GM21529 (cell line): Measurements from ENCODE around the gene RIN3.
A peak's percentile ranks its signal among the peaks of the same experiment; 100 is the strongest.

Experiments used
- ATAC-seq: cut with Tn5 transposase; IDR thresholded peaks from one replicate; pipeline ENCODE4 v1.9.1; 2021; ENCODE audit not compliant: unreplicated experiment

Gene RIN3

DNA sequence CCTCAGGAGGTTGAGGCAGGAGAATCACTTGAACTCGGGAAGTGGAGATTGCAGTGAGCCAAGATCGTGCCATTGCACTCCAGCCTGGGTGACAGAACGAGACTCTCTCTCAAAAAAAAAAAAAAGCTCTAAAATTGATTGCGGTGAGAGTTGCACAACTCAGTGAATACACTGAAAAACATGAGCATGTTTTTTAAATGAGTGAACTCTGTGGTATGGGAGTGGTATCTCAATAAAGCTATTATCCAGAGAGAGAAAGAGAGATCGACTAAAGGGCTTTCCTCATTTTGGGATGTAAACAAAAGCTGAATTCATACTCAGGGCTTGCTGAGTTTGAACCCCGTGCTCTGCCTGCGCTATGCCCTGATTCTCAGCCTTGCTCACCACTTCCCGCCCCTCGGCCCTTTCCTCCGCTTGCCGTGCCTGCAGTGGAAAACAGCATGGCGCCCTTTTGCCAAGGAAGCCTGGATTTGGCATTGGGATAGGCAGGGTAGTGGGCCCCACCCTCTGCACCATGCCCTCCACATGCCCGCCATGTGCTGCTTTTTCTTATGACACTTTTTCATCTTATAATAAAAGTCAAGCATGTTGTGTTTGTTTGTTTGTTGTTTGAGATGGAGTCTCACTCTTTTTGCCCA is 132.4 kb downstream of the RIN3 start:
- no peak for ATAC-seq

DNA sequence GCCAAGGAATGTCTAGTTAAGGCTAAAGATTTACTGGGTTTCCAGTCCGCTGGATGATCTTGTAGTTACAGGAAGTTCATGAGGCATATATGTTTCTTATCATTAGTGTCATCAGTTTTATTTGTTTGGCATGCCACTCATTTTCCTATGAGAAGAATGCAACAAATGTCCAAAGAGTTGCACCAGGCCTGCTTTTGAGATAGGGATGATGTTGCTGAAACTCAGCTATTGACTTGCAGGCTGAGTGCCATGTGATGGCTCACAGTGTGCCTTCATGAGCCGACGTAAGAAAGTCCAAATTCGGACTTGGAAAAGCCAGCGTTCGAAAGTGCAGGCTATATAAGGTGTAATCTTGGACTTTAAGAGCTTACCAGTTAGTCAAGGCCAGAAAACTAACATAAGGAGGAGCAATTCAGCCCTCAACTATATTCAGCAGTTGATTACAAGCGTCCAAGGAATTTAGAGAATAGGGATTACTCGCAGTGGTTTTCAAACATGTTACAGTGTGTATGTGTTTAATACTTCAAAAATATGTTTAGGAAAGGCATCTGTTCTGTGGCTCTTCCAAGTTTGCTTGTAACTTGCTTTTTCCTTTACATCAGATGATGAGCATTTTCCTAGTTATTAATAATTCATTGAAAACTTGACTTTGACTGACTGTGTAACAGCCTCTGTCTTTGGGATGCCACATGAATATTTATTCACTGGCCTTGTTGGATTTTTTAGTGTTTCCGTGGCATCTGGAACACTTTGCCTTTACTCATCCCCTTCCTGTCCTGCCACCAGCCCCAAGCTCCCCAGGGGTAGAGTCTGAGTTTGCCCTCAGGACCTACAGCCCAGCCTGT is 133.6 kb downstream of the RIN3 start:
- no peak for ATAC-seq

GRCh38 chr14:92647797-92648279 is 134.3 kb downstream of the RIN3 start:
- ATAC-seq, result no peak

DNA sequence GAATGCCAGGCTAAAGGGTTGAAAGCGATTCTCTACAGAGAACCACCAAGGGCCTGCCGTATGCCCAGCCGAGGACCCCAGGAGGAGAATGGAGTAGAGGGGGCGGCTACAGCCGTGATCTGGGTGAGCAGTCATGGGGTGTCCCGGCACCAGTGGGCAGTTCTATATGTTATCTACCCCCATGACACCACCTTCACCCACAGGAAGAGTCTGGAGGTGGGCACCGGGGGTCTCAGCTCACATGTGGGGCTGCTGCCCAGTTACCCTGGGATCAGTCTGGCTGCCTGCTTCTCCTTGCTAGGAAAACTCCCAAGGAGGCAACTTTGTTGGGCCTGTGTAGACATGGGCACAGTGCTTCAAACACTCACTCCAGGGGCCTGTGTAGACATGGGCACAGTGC is 135.5 kb downstream of the RIN3 start:
- ATAC-seq, result no peak

GRCh38 chr14:92649934-92650545 is 136.5 kb downstream of the RIN3 start:
- ATAC-seq, result no peak

GRCh38 chr14:92650581-92651105 is 137.1 kb downstream of the RIN3 start:
- ATAC-seq, result no peak

GRCh38 chr14:92651106-92651757 is 137.7 kb downstream of the RIN3 start:
- ATAC-seq, result peak; percentile 78

DNA sequence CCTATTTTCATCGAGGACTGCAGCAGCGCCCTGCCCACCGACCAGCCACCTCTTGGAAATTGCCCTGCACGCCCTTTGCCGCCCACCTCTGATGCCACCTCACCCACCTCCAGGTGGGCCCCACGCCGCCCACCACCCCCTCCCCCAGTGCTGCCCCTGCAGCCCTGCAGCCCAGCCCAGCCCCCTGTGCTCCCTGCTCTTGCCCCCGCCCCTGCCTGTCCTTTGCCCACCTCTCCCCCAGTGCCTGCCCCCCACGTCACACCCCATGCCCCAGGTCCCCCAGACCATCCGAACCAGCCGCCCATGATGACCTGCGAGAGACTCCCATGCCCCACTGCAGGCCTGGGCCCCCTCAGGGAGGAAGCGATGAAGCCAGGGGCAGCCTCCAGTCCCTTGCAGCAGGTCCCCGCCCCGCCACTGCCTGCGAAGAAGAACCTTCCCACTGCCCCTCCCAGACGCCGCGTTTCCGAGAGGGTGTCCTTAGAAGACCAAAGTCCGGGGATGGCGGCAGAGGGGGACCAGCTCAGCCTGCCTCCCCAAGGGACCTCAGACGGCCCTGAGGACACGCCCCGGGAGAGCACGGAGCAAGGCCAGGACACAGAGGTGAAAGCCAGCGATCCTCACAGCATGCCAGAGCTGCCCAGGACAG is 138.3 kb downstream of the RIN3 start:
- ATAC-seq, result no peak

DNA sequence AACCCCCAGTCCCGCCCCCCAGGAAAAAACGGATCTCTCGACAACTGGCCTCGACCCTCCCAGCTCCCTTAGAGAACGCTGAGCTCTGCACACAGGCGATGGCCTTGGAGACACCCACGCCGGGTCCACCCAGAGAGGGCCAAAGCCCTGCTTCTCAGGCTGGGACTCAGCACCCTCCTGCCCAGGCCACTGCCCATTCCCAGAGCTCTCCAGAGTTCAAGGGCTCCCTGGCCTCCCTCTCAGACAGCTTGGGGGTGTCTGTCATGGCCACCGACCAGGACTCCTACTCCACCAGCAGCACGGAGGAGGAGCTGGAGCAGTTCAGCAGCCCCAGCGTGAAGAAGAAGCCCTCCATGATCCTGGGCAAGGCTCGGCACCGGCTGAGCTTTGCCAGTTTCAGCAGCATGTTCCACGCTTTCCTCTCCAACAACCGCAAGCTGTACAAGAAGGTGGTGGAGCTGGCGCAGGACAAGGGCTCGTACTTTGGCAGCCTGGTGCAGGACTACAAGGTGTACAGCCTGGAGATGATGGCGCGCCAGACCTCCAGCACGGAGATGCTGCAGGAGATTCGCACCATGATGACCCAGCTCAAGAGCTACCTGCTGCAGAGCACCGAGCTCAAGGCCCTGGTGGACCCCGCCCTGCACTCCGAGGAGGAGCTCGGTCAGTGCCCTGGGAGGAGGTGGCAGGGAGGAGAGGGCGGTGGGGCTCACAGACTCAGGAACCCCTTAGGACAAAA is 139.0 kb downstream of the RIN3 start:
- ATAC-seq, result no peak

- ATAC-seq, result no peak
Measured at GRCh38 chr14:92653162-92653651, 139.6 kb downstream of the RIN3 start.

DNA sequence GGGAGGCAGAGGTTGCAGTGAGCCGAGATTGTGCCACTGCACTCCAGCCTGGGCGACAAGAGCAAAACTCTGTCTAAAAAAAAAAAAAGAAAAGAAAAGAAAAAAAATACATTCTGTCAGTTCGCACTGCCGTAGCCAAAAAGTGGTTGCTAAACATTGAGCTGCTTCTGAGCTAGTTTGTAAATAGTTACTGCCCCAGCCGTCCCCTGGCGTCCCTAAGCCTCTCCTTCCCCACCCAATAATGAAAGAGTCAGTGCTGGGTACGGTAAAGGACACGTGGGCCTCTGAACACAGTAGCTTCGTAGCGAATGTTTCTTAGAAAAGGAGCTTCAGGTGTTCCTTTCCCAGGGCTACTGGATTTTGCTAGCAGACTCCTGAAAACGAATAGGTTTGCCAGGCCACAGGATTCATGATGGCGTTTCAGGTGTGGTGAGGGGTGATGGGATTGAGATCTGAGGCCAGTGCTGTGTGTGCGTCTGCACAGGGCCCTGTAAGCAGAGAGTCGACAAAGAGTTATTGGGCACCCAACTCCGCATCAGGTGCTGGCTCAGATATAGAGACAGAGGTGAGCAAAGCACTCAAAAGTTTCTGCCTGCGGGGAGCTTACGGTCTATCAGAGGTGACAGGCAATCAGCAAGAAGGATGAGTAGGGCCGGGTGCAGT is 140.8 kb downstream of the RIN3 start:
- ATAC-seq, result no peak

GRCh38 chr14:92655419-92656201 is 142.0 kb downstream of the RIN3 start:
- no peak for ATAC-seq

GRCh38 chr14:92656306-92657081 is 142.9 kb downstream of the RIN3 start:
- no peak for ATAC-seq

DNA sequence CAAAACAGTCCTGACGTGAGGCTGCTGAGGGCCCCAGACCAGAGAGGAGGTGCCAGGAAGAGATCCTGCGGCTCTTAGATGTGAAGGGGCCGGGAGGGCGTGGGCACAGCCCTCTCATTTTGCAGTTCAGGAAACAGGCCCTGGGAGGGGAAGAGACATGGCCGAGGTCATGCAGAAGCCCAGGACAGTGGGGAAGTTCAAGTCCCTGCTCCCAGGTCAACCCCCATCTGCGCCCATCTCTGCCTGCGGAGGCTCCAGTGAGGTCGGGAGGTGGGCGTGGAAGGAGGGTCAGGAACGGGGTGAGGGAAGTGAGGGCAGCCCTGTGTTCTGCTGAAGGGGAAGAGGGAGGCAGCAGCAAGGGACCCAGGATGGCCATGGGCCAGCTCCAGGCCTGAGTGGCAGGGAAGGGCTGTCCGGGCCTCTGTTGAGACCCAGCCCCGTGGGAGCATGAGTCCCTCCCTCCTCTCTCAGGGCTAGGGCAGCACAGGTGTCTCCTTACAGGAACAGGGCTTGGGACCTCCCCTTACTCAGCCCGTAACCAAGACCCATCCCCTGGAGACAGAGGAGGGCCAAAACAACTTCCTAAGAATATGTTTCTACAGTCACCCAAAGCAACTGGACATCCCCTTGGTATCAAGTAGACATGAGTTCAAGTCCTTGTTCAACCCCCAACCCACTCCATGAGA is 144.0 kb downstream of the RIN3 start:
- no peak for ATAC-seq

- ATAC-seq, result no peak
Measured at GRCh38 chr14:92658160-92658559, 144.6 kb downstream of the RIN3 start.

DNA sequence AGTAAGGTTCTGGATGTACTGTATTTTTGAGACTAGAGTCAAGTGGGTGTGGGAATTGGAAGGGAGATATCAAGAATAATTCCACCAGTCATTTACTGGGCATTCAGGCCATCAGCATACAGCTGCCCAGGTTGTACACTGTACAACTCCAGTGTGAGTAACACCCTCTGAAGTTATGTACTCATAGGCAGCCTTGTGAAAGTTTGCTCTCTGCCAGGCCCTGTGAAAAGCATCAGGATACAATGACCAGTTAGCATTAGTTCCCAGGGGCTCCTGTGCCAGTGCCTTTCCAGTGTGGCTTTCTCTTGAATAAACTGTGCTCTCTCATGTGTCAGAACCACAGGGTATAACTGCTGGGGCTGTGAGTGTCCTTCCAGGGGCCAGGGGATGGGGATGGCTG is 145.1 kb downstream of the RIN3 start:
- ATAC-seq, result no peak
